Left renal pelvis (tissue), 4 donors: ENCODE results near the gene GRAMD4. TPM values are rescaled to one million over a fixed set of nuclear protein-coding genes. Genes with fewer than 3 reads are reported as not detected.
"Not testable (repeated sequence)": the region's sequence is repeated elsewhere in the genome, so short reads cannot be mapped to it uniquely, and the experiment has no call there.

Experiments
- DNase-seq, 4 donors: peaks; one replicate each; pipeline ENCODE4 v3.0.0-alpha.2; 2013; ENCODE audit warnings: low read depth in 4 of 4, low spot score in 3 of 4
- polyA plus RNA-seq, 4 donors: library from polyadenylated mRNA; unstranded; fragments of 120-200 nt; gene quantifications; one replicate each; pipeline ENCODE4 v1.2.1, GENCODE V29; 2013; ENCODE audit not compliant: insufficient read length in 4 of 4

GRAMD4 gene
- polyA plus RNA-seq, 4 donors, result 21.8 to 25.6 (median 23.5) TPM

GRCh38 chr22:46634973-46635685 lies 14.9 kb downstream of the GRAMD4 start:
- DNase-seq, result not testable (repeated sequence)

- DNase-seq, result no peak
These were observed 15.6 kb downstream of the GRAMD4 start for GRCh38 chr22:46635756-46636155.

GRCh38 chr22:46636221-46637002 lies 16.2 kb downstream of the GRAMD4 start:
- no peak for DNase-seq

GRCh38 chr22:46637711-46638600 lies 17.8 kb downstream of the GRAMD4 start:
- no peak for DNase-seq

GRCh38 chr22:46638601-46639431 lies 18.6 kb downstream of the GRAMD4 start:
- no peak for DNase-seq

GRCh38 chr22:46639843-46640242 lies 19.7 kb downstream of the GRAMD4 start:
- no peak for DNase-seq

- DNase-seq, result no peak
These were observed 20.3 kb downstream of the GRAMD4 start for GRCh38 chr22:46640293-46641055.

GRCh38 chr22:46641811-46642266 lies 21.7 kb downstream of the GRAMD4 start:
- no peak for DNase-seq

GRCh38 chr22:46642840-46643480 lies 22.8 kb downstream of the GRAMD4 start:
- DNase-seq, result not testable (repeated sequence)

GRCh38 chr22:46646531-46647215 lies 26.5 kb downstream of the GRAMD4 start:
- DNase-seq, result no peak

- not testable (repeated sequence) for DNase-seq
These were observed 28.1 kb downstream of the GRAMD4 start for GRCh38 chr22:46648225-46648820.

GRCh38 chr22:46649141-46650077 lies 29.2 kb downstream of the GRAMD4 start:
- DNase-seq, result no peak

- no peak for DNase-seq
These were observed 30.1 kb downstream of the GRAMD4 start for GRCh38 chr22:46650078-46650810.

GRCh38 chr22:46651316-46651715 lies 31.1 kb downstream of the GRAMD4 start:
- DNase-seq, result no peak

- DNase-seq, result no peak
These were observed 32.1 kb downstream of the GRAMD4 start for GRCh38 chr22:46652081-46652846.
